H1 (cell line): ENCODE results near the gene STPG1. TPM values are rescaled to one million over a fixed set of nuclear protein-coding genes. Genes with fewer than 3 reads are reported as not detected.

Source experiments
- CTCF ChIA-PET: fragments of 300-600 bp; sonication (Branson Sonifier 250); formaldehyde crosslinking; loops from one replicate; lab custom pipeline; 2021; ENCODE audit not compliant: partially characterized antibody; lab: Charles Lee
- POLR2A ChIA-PET: fragments of 300-600 bp; sonication (Branson Sonifier 250); formaldehyde crosslinking; loops from one replicate; lab custom pipeline; 2021; ENCODE audit warnings: inconsistent platforms; ENCODE audit not compliant: partially characterized antibody; lab: Charles Lee
- DNase-seq, 2 experiments: peaks; one replicate each; pipeline versions ENCODE4 v3.0.0 to v3.0.0-alpha.2; 2010 to 2022; ENCODE audit warnings: low spot score in 2 of 2, low read depth in 1 of 2, mixed read lengths in 1 of 2
- FAIRE-seq: peaks from 2 replicates; lab custom pipeline; 2011; peaks lifted over from hg19 to GRCh38; lab: Jason Lieb, UNC
- H2AFZ ChIP-seq: 2 replicates; pipeline ENCODE4 v1.8.1; 2012; ENCODE audit warnings: low read length, inconsistent platforms
- H2AK5ac ChIP-seq: 2 replicates; pipeline ENCODE4 v1.6.1; 2013; ENCODE audit warnings: low read depth, low read length
- H2BK120ac ChIP-seq: replicated peaks from 2 replicates; pipeline ENCODE3; 2013; ENCODE audit warnings: low read depth, low read length, inconsistent platforms
- H2BK12ac ChIP-seq: 2 replicates; pipeline ENCODE4 v1.6.1; 2013; ENCODE audit warnings: low read depth, low read length
- H2BK15ac ChIP-seq: 2 replicates; pipeline ENCODE4 v1.6.1; 2013; ENCODE audit warnings: low read length
- H2BK20ac ChIP-seq: 2 replicates; pipeline ENCODE4 v1.6.1; 2013; ENCODE audit warnings: low read length
- H2BK5ac ChIP-seq: 2 replicates; pipeline ENCODE4 v1.6.1; 2013; ENCODE audit warnings: low read depth, low read length
- H3K14ac ChIP-seq: 2 replicates; pipeline ENCODE4 v1.6.1; 2013; ENCODE audit warnings: inconsistent platforms; ENCODE audit not compliant: insufficient read length
- H3K18ac ChIP-seq: 2 replicates; pipeline ENCODE4 v1.6.1; 2013; ENCODE audit warnings: low read length; ENCODE audit errors: extremely low read depth
- H3K23ac ChIP-seq: 2 replicates; pipeline ENCODE4 v1.6.1; 2013; ENCODE audit warnings: inconsistent platforms; ENCODE audit not compliant: insufficient read length
- H3K23me2 ChIP-seq: 2 replicates; pipeline ENCODE4 v1.6.1; 2013; ENCODE audit warnings: low read depth, low read length
- H3K27ac ChIP-seq: 2 replicates; pipeline ENCODE4 v1.6.1; 2011; ENCODE audit warnings: low read depth, low read length, inconsistent platforms
- H3K27me3 ChIP-seq, 4 experiments: replicated peaks in 1 of 4; 1 replicate in 1 of 4; 2 replicates in 3 of 4; pipeline versions ENCODE4 v1.6.1 to v1.8.1; 2011 to 2013; ENCODE audit warnings: low read length in 3 of 4, mild to moderate bottlenecking in 3 of 4, inconsistent platforms in 2 of 4, mixed read lengths in 2 of 4, moderate library complexity in 1 of 4; ENCODE audit not compliant: control insufficient read depth in 3 of 4, insufficient read depth in 3 of 4; ENCODE audit errors: extremely low read depth in 1 of 4
- H3K36me3 ChIP-seq, 4 experiments: 2 replicates each; pipeline versions ENCODE4 v1.6.1 to v1.8.1; 2011 to 2013; ENCODE audit warnings: mild to moderate bottlenecking in 4 of 4, low read length in 3 of 4, moderate library complexity in 2 of 4, control low read depth in 1 of 4, inconsistent platforms in 1 of 4; ENCODE audit not compliant: insufficient read depth in 4 of 4, control insufficient read depth in 2 of 4
- H3K4ac ChIP-seq: replicated peaks from 2 replicates; pipeline ENCODE3; 2013; ENCODE audit warnings: low read length, low read depth, mixed read lengths, inconsistent platforms; ENCODE audit not compliant: insufficient read length
- H3K4me1 ChIP-seq, 4 experiments: replicated peaks in 1 of 4; 1 replicate in 1 of 4; 2 replicates in 3 of 4; pipeline versions ENCODE4 v1.6.1 to v1.8.1; 2011 to 2013; ENCODE audit warnings: low read length in 3 of 4, inconsistent platforms in 2 of 4, mixed read lengths in 1 of 4; ENCODE audit not compliant: insufficient read depth in 4 of 4, control insufficient read depth in 3 of 4
- H3K4me2 ChIP-seq, 2 experiments: 2 replicates each; pipeline versions ENCODE4 v1.6.1 to v1.8.1; 2011 to 2013; ENCODE audit warnings: low read depth in 2 of 2, low read length in 2 of 2, control low read depth in 1 of 2, inconsistent platforms in 1 of 2, mild to moderate bottlenecking in 1 of 2; ENCODE audit not compliant: insufficient read depth in 1 of 2
- H3K4me3 ChIP-seq, 4 experiments: fragments of 200-600, 300-600 bp in 1 of 4; sonication (generic), shearing (Covaris generic), sonication (Bioruptor Twin) in 1 of 4; 2 replicates each; pipeline versions ENCODE4 v1.5.1 to v1.8.1; 2011 to 2016; ENCODE audit warnings: low read length in 4 of 4, low read depth in 3 of 4, control low read depth in 2 of 4, inconsistent platforms in 2 of 4, mild to moderate bottlenecking in 2 of 4, mixed read lengths in 1 of 4, moderate library complexity in 1 of 4; ENCODE audit not compliant: insufficient read depth in 2 of 4; ENCODE audit errors: extremely low read depth in 1 of 4
- H3K56ac ChIP-seq: replicated peaks from 2 replicates; pipeline ENCODE3; 2013; ENCODE audit warnings: low read depth, mild to moderate bottlenecking, mixed read lengths, low read length, inconsistent platforms; ENCODE audit not compliant: insufficient read length
- H3K79me1 ChIP-seq: 2 replicates; pipeline ENCODE4 v1.6.1; 2013; ENCODE audit warnings: low read depth, low read length, control low read depth
- H3K79me2 ChIP-seq, 2 experiments: 2 replicates each; pipeline versions ENCODE4 v1.6.1 to v1.8.1; 2012 to 2013; ENCODE audit warnings: low read length in 2 of 2, mild to moderate bottlenecking in 2 of 2, inconsistent platforms in 1 of 2; ENCODE audit not compliant: insufficient read depth in 2 of 2, control insufficient read depth in 1 of 2
- H3K9ac ChIP-seq, 4 experiments: replicated peaks in 1 of 4; 1 replicate in 1 of 4; 2 replicates in 3 of 4; pipeline versions ENCODE4 v1.6.1 to v1.8.1; 2011 to 2013; ENCODE audit warnings: low read depth in 3 of 4, low read length in 3 of 4, control low read depth in 2 of 4, mild to moderate bottlenecking in 2 of 4, moderate library complexity in 2 of 4, inconsistent platforms in 1 of 4; ENCODE audit errors: extremely low read depth in 1 of 4
- H3K9me3 ChIP-seq, 2 experiments: 2 replicates each; pipeline versions ENCODE4 v1.6.1 to v1.8.1; 2012 to 2013; ENCODE audit warnings: mild to moderate bottlenecking in 2 of 2, moderate library complexity in 2 of 2, control low read depth in 1 of 2, inconsistent platforms in 1 of 2, low read depth in 1 of 2, low read length in 1 of 2, mixed read lengths in 1 of 2; ENCODE audit not compliant: insufficient read depth in 2 of 2
- H4K20me1 ChIP-seq, 2 experiments: replicated peaks in 1 of 2; 2 replicates each; pipeline versions ENCODE3 to v1.8.1; 2011 to 2013; ENCODE audit warnings: inconsistent platforms in 2 of 2, low read length in 2 of 2, mild to moderate bottlenecking in 1 of 2; ENCODE audit not compliant: insufficient read depth in 2 of 2, control insufficient read depth in 1 of 2
- H4K5ac ChIP-seq: 2 replicates; pipeline ENCODE4 v1.6.1; 2013; ENCODE audit warnings: low read length, low read depth, mixed read lengths, inconsistent platforms; ENCODE audit not compliant: insufficient read length
- H4K8ac ChIP-seq: 2 replicates; pipeline ENCODE4 v1.8.0; 2013; ENCODE audit warnings: mild to moderate bottlenecking, moderate library complexity, low read length, inconsistent platforms; ENCODE audit not compliant: insufficient read depth; ENCODE audit errors: extremely low read depth
- H4K91ac ChIP-seq: replicated peaks from 2 replicates; pipeline ENCODE3; 2013; ENCODE audit warnings: low read length, mixed read lengths, inconsistent platforms; ENCODE audit not compliant: insufficient read length
- GTF2F1 ChIP-seq: IDR thresholded peaks from 2 replicates; pipeline ENCODE4 v1.6.1; 2012; ENCODE audit warnings: low read depth, low read length, improper control_type of control experiment, borderline replicate concordance
- HDAC2 ChIP-seq, 2 experiments: fragments of 300-600 bp in 1 of 2; sonication (generic) in 1 of 2; IDR thresholded peaks; 2 replicates each; pipeline ENCODE4 v1.6.1; 2011 to 2012; ENCODE audit warnings: low read depth in 2 of 2, low read length in 2 of 2, mild to moderate bottlenecking in 2 of 2, moderate library complexity in 2 of 2, borderline replicate concordance in 1 of 2, inconsistent platforms in 1 of 2
- NANOG ChIP-seq: IDR thresholded peaks from 2 replicates; pipeline ENCODE4 v1.6.1; 2011; ENCODE audit warnings: low read length, low read depth, mild to moderate bottlenecking, inconsistent platforms; ENCODE audit not compliant: insufficient read depth, poor library complexity, severe bottlenecking
- SP4 ChIP-seq: IDR thresholded peaks from 2 replicates; pipeline ENCODE4 v1.6.1; 2012; ENCODE audit warnings: low read length, inconsistent platforms
- SUZ12 ChIP-seq: fragments of 200-600 bp; sonication (generic); IDR thresholded peaks from 2 replicates; pipeline ENCODE4 v1.6.1; 2012; ENCODE audit warnings: mild to moderate bottlenecking, inconsistent platforms, low read length, moderate library complexity, mixed read lengths
- TAF1 ChIP-seq: IDR thresholded peaks from 2 replicates; pipeline ENCODE4 v1.6.1; 2011; ENCODE audit warnings: mild to moderate bottlenecking, low read depth, low read length
- USF2 ChIP-seq: IDR thresholded peaks from 2 replicates; pipeline ENCODE4 v1.6.1; 2011; ENCODE audit warnings: low read length, improper control_type of control experiment
- WGBS, 2 experiments: shearing (Covaris generic) in 1 of 2; methylation state at CpG; one replicate each; pipeline versions ENCODE4 v1.1.6 to v1.1.7; 2013 to 2015; ENCODE audit warnings: low lambda C conversion rate in 2 of 2, mixed read lengths in 2 of 2, inconsistent platforms in 1 of 2, low coverage in 1 of 2, missing lambda C conversion rate in 1 of 2; ENCODE audit not compliant: insufficient replicate concordance in 2 of 2, insufficient coverage in 1 of 2, insufficient read length in 1 of 2; ENCODE audit errors: extremely low coverage in 1 of 2, missing lambda C conversion rate in 1 of 2; 5-methylcytosine and 5-hydroxymethylcytosine counted together
- polyA plus RNA-seq, 7 experiments: library from polyadenylated mRNA; depleted of rRNA in 3 of 7; stranded (reverse) in 5 of 7; unstranded in 2 of 7; fragments of >200 nt in 5 of 7; fragments of 200-250 nt in 2 of 7; gene quantifications; 1 replicate in 5 of 7; 2 replicates in 1 of 7; 4 replicates in 1 of 7; pipeline versions ENCODE4 v1.2.1 to v1.2.3, GENCODE V29; 2011 to 2013; ENCODE audit warnings: missing spikeins in 2 of 7, mixed read lengths in 2 of 7
- total RNA-seq: library from RNA; stranded (reverse); fragmentation: NEBNext Ultra II Directional; extraction: Animal tissue kit (Norgen Biotek cat#: 25700); gene quantifications from 2 replicates; pipeline ENCODE4 v1.2.1, GENCODE V29; 2021

Gene STPG1
- total and polyA plus RNA-seq, 2 of the 8 experiments (the other 6 are each of a cell fraction or from before 2014, with no cell fraction given) = 10.3 to 11.2 TPM

DNA sequence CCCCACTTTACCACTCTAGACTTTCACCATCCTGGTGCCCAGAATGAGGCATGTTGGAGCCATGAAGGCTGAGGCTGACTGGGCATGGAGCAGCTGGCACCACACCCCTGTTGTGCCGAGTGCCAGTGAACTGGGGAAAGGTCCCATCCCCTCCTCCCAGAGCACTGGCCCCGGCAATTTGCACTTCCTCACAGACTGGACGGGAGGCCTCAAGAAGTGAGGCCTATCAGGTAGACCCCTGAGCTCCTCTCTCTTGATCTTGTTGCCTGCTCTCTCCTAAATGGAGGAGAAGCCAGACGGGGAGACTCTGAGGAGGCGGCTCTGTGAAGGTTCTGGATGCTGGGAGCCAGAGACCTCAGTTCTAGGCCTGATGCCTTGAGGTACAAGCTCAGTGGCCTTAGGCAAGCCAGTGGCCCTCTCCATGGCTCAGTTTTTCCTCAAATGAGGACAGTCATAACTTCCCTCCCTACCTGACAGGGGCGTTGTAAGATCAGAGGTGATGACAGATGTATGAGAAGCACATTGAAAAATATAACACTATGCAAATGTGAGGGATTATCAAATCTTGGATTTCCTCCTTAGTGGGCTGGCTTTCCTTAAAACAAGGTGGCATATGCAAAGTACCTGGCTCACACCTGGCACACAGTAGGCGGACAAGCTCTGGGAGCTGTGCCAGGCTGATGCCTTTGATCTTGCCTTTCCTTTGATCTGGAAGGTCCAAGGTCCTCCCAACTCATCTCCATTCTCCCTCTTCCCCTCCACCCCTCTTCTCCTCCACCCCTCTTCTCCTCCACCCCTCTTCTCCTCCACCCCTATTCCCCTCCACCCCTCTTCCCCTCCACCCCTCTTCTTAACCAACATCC, 87.8 kb downstream of the STPG1 start:
- DNase-seq (no peak), FAIRE-seq (no peak)
- Histone ChIP-seq H4K20me1 (no peaks in the 10 kb centered on the region), H2BK20ac (no peak overlapping the region), H2BK12ac (peak overlapping the region; percentile 14; the same call in 1 of the 2 replicates), H3K4ac (no peak overlapping the region), H3K27me3 (peaks cover 0 to 30% (median 26%) of the 10 kb centered on the region in 4 experiments; a peak in 6 of 7 replicates), H3K23me2 (peaks cover 9% of the 10 kb centered on the region; the same call in 1 of the 2 replicates), H3K36me3 (no peaks in the 10 kb centered on the region), H3K4me2 (no peak overlapping the region), H2BK120ac (no peak overlapping the region), H3K79me2 (no peaks in the 10 kb centered on the region), H3K4me3 (no peak overlapping the region), H3K56ac (no peak overlapping the region), H2AFZ (no peak overlapping the region), H2BK15ac (no peak overlapping the region), H4K8ac (no peak overlapping the region; the same call in none of the 2 replicates), H3K14ac (no peak overlapping the region), H3K27ac (no peak overlapping the region), H4K5ac (no peak overlapping the region), H3K23ac (no peak overlapping the region), H2AK5ac (no peak overlapping the region), H3K4me1 (peaks cover 4 to 13% (median 9%) of the 10 kb centered on the region in 4 experiments; a peak in 6 of 7 replicates), H4K91ac (no peak overlapping the region), H3K79me1 (no peaks in the 10 kb centered on the region), H3K18ac (no peak overlapping the region), H2BK5ac (0 out of 2 replicates have a peak overlapping the region, but pooled peaks have one; percentile 5), H3K9me3 (no peaks in the 10 kb centered on the region), H3K9ac (no peak overlapping the region)
- CTCF ChIA-PET = interaction anchor here (0.5 to 3.0 kb wide), 12 partner anchors 8 to 170 kb away, joined by 3 to 12 read pairs (median 3); no protein-coding TSS in a partner anchor
- POLR2A ChIA-PET = interaction anchor here (1.1 to 1.4 kb wide), 2 partner anchors 174 to 360 kb away, joined by 4 read pairs; no protein-coding TSS in a partner anchor
- TF ChIP-seq GTF2F1 (no peak), USF2 (no peak), HDAC2 (IDR thresholded peaks at IDR 0.05; ENCODE audit: borderline replicate concordance in 1 of 2, low read depth in 2 of 2, low read length in 2 of 2) (no peak), SP4 (no peak), SUZ12 (no peak), TAF1 (no peak), NANOG (no peak)
- WGBS, 2 experiments = 82% methylated on average over 7 of the region's 7 CpGs; no CpG with 5 or more reads in 1 of the 2 experiments
